Smooth muscle cell (in vitro differentiated cells): ENCODE results near the gene TM7SF3. TPM values are rescaled to one million over a fixed set of nuclear protein-coding genes. Genes with fewer than 3 reads are reported as not detected.
A peak's percentile ranks its signal among the peaks of the same experiment; 100 is the strongest.

Experiments used
- DNase-seq: peaks from one replicate; lab custom pipeline; 2025; ENCODE audit not compliant: unreplicated experiment; lab: John Stamatoyannopoulos, UW
- H2AFZ ChIP-seq: fragments of 200-600 bp; sonication (generic); 2 replicates; pipeline ENCODE4 v1.6.0; 2016; ENCODE audit warnings: antibody characterized with exemption, low read depth, mild to moderate bottlenecking
- H3F3A ChIP-seq: fragments of 200-600 bp; sonication (generic); 2 replicates; pipeline ENCODE4 v1.6.0; 2017; ENCODE audit warnings: antibody characterized with exemption, low read depth
- H3K27ac ChIP-seq: fragments of 200-600 bp; sonication (generic); 2 replicates; pipeline ENCODE4 v1.5.1; 2016; ENCODE audit warnings: low read depth, mild to moderate bottlenecking
- H3K27me3 ChIP-seq: fragments of 200-600 bp; sonication (generic); 2 replicates; pipeline ENCODE4 v1.6.1; 2016; ENCODE audit warnings: low read depth, mild to moderate bottlenecking
- H3K36me3 ChIP-seq: fragments of 200-600 bp; sonication (generic); 2 replicates; pipeline ENCODE4 v1.5.1; 2016; ENCODE audit warnings: low read depth
- H3K4me1 ChIP-seq: fragments of 200-600 bp; sonication (generic); 2 replicates; pipeline ENCODE4 v1.5.1; 2016; ENCODE audit warnings: low read depth
- H3K4me2 ChIP-seq: fragments of 200-600 bp; sonication (generic); 2 replicates; pipeline ENCODE4 v1.6.0; 2016; ENCODE audit warnings: mild to moderate bottlenecking
- H3K4me3 ChIP-seq: fragments of 200-600 bp; sonication (generic); 2 replicates; pipeline ENCODE4 v1.5.1; 2016; ENCODE audit warnings: mild to moderate bottlenecking
- H3K79me2 ChIP-seq: fragments of 200-600 bp; sonication (generic); 2 replicates; pipeline ENCODE4 v1.6.0; 2016; ENCODE audit warnings: low read depth, mild to moderate bottlenecking
- H3K9ac ChIP-seq: fragments of 200-600 bp; sonication (generic); 2 replicates; pipeline ENCODE4 v1.6.0; 2016; ENCODE audit warnings: low read depth
- H3K9me3 ChIP-seq: fragments of 200-600 bp; sonication (generic); replicated peaks from 2 replicates; pipeline ENCODE4 v1.5.1; 2016; ENCODE audit warnings: low read depth
- H4K20me1 ChIP-seq: fragments of 200-600 bp; sonication (generic); 2 replicates; pipeline ENCODE4 v1.6.0; 2016; ENCODE audit warnings: low read depth
- WGBS: methylation state at CpG from one replicate; pipeline ENCODE4 v1.1.7; 2016; ENCODE audit warnings: low lambda C conversion rate; 5-methylcytosine and 5-hydroxymethylcytosine counted together
- polyA plus RNA-seq: library from polyadenylated mRNA; unstranded; fragments of >200 nt; fragmentation: Nextera tagmentation; extraction: Ambion mirVana; gene quantifications from 2 replicates; pipeline ENCODE4 v1.2.1, GENCODE V29; 2016
- total RNA-seq: library from RNA; depleted of rRNA; stranded (reverse); fragments of >200 nt; gene quantifications from 2 replicates; pipeline ENCODE4 v1.2.3, GENCODE V29; 2014
- TF ChIP-seq, protein P1 (sequence below): fragments of 200-600 bp; sonication (generic); IDR thresholded peaks from 2 replicates; pipeline ENCODE4 v1.5.1; 2017; ENCODE audit warnings: borderline replicate concordance, mild to moderate bottlenecking, antibody characterized with exemption; ENCODE audit not compliant: insufficient read depth, poor library complexity, severe bottlenecking

TM7SF3 gene
- total and polyA plus RNA-seq, 2 experiments from 2014 or later: 48.2 to 67.4 TPM

DNA sequence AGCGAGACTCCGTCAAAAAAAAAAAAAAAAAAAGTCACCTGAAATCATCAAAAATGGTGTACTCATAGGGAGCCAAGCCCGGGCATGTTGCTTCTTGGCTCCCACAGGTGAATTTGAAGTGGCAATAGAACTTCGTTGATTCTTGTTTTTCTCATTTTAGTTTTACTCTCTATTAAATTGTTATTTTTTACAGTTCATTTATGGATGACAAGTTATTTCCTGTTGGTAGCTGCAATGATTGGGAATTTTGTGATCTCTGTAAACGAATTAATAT is 1.3 kb downstream of the TM7SF3 start:
- Histone ChIP-seq H3K79me2 (peaks cover 24% of the 10 kb centered on the region), H3K4me1 (peaks cover 9% of the 10 kb centered on the region), H2AFZ (peak overlapping the region; percentile 92), H3F3A (peaks cover 9% of the 10 kb centered on the region), H4K20me1 (peaks cover 16% of the 10 kb centered on the region), H3K4me2 (peak overlapping the region; percentile 93), H3K9ac (peak overlapping the region; percentile 15), H3K27me3 (no peaks in the 10 kb centered on the region), H3K4me3 (peak overlapping the region; percentile 84), H3K36me3 (no peaks in the 10 kb centered on the region), H3K27ac (peak overlapping the region; percentile 18), H3K9me3 (no peaks in the 10 kb centered on the region)
- DNase-seq: no peak
- WGBS: 80% methylated on average over 5 of the region's 5 CpGs
- TF ChIP-seq, protein P1, sequence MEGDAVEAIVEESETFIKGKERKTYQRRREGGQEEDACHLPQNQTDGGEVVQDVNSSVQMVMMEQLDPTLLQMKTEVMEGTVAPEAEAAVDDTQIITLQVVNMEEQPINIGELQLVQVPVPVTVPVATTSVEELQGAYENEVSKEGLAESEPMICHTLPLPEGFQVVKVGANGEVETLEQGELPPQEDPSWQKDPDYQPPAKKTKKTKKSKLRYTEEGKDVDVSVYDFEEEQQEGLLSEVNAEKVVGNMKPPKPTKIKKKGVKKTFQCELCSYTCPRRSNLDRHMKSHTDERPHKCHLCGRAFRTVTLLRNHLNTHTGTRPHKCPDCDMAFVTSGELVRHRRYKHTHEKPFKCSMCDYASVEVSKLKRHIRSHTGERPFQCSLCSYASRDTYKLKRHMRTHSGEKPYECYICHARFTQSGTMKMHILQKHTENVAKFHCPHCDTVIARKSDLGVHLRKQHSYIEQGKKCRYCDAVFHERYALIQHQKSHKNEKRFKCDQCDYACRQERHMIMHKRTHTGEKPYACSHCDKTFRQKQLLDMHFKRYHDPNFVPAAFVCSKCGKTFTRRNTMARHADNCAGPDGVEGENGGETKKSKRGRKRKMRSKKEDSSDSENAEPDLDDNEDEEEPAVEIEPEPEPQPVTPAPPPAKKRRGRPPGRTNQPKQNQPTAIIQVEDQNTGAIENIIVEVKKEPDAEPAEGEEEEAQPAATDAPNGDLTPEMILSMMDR: no peak

DNA sequence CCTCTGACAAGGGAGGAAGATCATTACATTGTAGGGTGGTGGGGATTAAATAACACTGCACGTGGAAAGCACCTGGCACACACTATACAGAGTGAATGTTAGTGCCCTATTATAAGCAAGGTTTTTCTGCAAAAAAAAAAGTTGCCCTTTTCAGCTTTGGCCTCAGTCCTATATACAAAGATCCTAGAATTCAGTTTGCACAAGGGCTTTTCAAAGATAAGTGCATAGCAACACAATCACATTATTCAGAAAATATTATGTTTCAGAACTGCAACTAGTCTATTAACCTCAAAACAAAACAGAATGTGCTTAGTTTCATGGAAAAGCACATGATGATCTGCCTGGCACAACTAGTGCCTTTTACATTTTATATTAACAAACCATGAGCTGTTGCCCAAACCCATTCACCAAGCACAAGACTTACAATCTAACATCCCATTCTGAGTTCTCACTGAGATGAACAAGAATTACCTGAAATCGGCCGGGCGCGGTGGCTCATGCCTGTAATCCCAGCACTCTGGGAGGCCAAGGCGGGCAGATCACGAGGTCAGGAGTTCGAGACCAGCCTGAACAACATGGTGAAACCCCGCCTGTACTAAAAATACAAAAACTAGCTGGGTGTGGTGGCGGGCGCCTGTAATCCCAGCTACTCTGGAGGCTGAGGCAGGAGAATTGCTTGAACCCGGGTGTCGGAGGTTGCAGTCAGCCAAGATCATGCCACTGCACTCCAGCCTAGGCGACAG is 1.8 kb downstream of the TM7SF3 start:
- no peak for DNase-seq
- peak overlapping the region; percentile 18 for H3K27ac ChIP-seq
- H3K9me3 ChIP-seq: no peaks in the 10 kb centered on the region
- no peak overlapping the region for H2AFZ ChIP-seq
- H3K79me2 ChIP-seq: peaks cover 29% of the 10 kb centered on the region
- TF ChIP-seq, protein P1: no peak
- WGBS: 86% methylated on average over 14 of the region's 14 CpGs
- H3K27me3 ChIP-seq: no peaks in the 10 kb centered on the region
- H3K4me3 ChIP-seq: peak overlapping the region; percentile 84
- peak overlapping the region; percentile 52 for H3K4me2 ChIP-seq
- H3K36me3 ChIP-seq: no peaks in the 10 kb centered on the region
- H3F3A ChIP-seq: peaks cover 9% of the 10 kb centered on the region
- no peak overlapping the region for H3K9ac ChIP-seq
- peaks cover 9% of the 10 kb centered on the region for H3K4me1 ChIP-seq
- H4K20me1 ChIP-seq: peaks cover 20% of the 10 kb centered on the region

DNA sequence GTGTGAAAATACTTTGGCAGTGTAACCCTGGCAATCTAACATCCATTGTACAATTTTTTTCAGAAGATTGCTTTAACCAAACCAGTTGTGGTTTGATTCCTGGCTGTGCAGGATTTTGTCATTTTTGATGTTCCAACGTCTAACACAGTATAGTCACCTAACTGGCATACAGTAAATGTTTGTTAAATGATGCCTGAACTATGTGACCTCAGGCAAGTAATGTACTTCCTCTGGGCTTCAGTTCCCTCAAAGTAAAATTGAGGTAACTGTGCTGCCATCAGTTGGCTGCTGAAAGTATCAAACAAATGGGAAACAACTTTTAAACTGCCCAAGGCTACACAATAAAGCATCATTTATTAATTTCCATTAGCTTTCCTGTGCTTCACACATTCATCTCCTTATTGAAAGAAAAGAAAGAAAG is 4.3 kb downstream of the TM7SF3 start:
- TF ChIP-seq, protein P1: no peak
- Histone ChIP-seq H3F3A (peaks cover 3% of the 10 kb centered on the region), H2AFZ (no peak overlapping the region), H3K27me3 (no peaks in the 10 kb centered on the region), H3K4me1 (peaks cover 9% of the 10 kb centered on the region), H3K36me3 (no peaks in the 10 kb centered on the region), H3K27ac (no peak overlapping the region), H3K9ac (no peak overlapping the region), H3K4me3 (no peak overlapping the region), H4K20me1 (peaks cover 44% of the 10 kb centered on the region), H3K4me2 (no peak overlapping the region), H3K79me2 (peaks cover 40% of the 10 kb centered on the region), H3K9me3 (no peaks in the 10 kb centered on the region)
- 53% methylated on average over 1 of the region's 1 CpG for WGBS
- DNase-seq: no peak

DNA sequence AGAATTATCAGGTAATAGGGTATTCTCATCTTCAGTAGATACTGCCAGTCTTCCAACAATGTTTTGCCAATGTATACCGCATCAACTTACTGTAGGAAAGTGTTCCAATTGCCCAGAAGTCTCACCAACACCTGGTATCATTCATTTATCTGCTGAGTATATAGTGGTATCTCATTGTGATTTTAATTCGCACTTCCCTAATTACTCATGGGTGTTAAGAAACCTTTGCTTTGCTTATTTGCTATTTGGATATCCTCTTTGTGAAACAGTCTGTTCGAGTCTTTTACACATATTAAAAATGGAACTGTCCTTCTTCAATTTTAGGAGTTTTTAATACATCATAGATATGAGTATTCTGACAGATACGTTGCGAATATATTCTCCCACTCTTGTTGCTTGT is 6.1 kb downstream of the TM7SF3 start:
- Histone ChIP-seq H3K79me2 (peaks cover 49% of the 10 kb centered on the region), H3K4me1 (peaks cover 8% of the 10 kb centered on the region), H3K9ac (no peak overlapping the region)

More for the DNA sequence above, 6.1 kb downstream of the TM7SF3 start:
- H3K9me3 ChIP-seq: no peaks in the 10 kb centered on the region
- H3K4me3 ChIP-seq: no peak overlapping the region
- H3K27ac ChIP-seq: no peak overlapping the region
- H3K36me3 ChIP-seq: no peaks in the 10 kb centered on the region
- WGBS: 97% methylated on average over 5 of the region's 5 CpGs
- no peak overlapping the region for H3K4me2 ChIP-seq
- TF ChIP-seq, protein P1: no peak
- DNase-seq: no peak
- no peaks in the 10 kb centered on the region for H3F3A ChIP-seq
- no peaks in the 10 kb centered on the region for H3K27me3 ChIP-seq
- H4K20me1 ChIP-seq: peaks cover 62% of the 10 kb centered on the region
- no peak overlapping the region for H2AFZ ChIP-seq
